ENCODE results near the gene ACSM3. TPM values are rescaled to one million over a fixed set of nuclear protein-coding genes. Genes with fewer than 3 reads are reported as not detected.

Gene ACSM3
- total RNA-seq, 1 experiment from 2014 or later: 2.3 TPM

DNA sequence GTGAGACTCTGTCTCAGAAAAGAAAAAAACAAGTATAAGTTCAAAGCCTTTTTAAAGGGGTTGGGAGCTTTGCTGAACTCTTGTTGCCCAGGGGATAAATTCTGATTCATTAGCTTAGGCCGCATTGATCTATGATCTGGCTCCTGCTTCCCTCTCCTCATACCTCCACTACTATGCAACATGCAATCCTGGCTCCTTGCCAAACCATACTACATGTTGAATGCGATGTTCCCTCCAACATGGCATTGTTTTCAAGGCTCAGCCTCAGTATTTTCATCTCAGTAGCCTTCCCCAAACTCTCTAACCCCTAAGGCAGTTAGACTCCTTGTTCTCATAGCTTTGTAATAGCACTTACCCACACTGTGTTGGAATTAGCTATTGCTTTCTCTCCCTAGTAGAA, 48.7 kb downstream of the ACSM3 start:
- H3K36me3 Mint-ChIP-seq (ENCODE audit: insufficient read depth, unreplicated experiment): no peaks in the 10 kb centered on the region
- H3K9me3 Mint-ChIP-seq (ENCODE audit: unreplicated experiment): no peaks in the 10 kb centered on the region
- H3K27ac Mint-ChIP-seq (ENCODE audit: low read depth, unreplicated experiment): no peak overlapping the region
- DNase-seq (ENCODE audit: unreplicated experiment): no peak
- no peak for TF ChIP-seq CTCF (IDR thresholded peaks at IDR 0.05; ENCODE audit: unreplicated experiment)
- no peak overlapping the region for H3K4me3 Mint-ChIP-seq (ENCODE audit: unreplicated experiment)
- intact Hi-C loops (cut with micrococcal nuclease): no loop called here
- no peaks in the 10 kb centered on the region for H3K27me3 Mint-ChIP-seq (ENCODE audit: insufficient read depth, unreplicated experiment)
- POLR2A ChIA-PET: interaction anchor here (0.5 to 1.7 kb wide), 3 partner anchors 37 to 466 kb away, joined by 3 to 5 read pairs (median 4); no protein-coding TSS in a partner anchor
- no TSS peak for BruUV-seq (replicated peaks)
- CTCF ChIA-PET: interaction anchor here (0.5 to 1.4 kb wide), 6 partner anchors 7 to 500 kb away, joined by 3 to 7 read pairs (median 3); no protein-coding TSS in a partner anchor
- H3K4me1 Mint-ChIP-seq (ENCODE audit: insufficient read depth, unreplicated experiment): peaks cover 6% of the 10 kb centered on the region

- intact Hi-C loops (cut with micrococcal nuclease): no loop called here
- H3K27me3 Mint-ChIP-seq (ENCODE audit: insufficient read depth, unreplicated experiment): no peaks in the 10 kb centered on the region
- no peak for DNase-seq (ENCODE audit: unreplicated experiment)
- H3K4me1 Mint-ChIP-seq (ENCODE audit: insufficient read depth, unreplicated experiment): peaks cover 6% of the 10 kb centered on the region
- H3K36me3 Mint-ChIP-seq (ENCODE audit: insufficient read depth, unreplicated experiment): no peaks in the 10 kb centered on the region
- H3K4me3 Mint-ChIP-seq (ENCODE audit: unreplicated experiment): no peak overlapping the region
- CTCF ChIA-PET: interaction anchor here (0.6 to 2.6 kb wide), 4 partner anchors 9 to 201 kb away, joined by 3 to 12 read pairs (median 4); partner anchors contain the start of genes ERI2 and REXO5
- H3K27ac Mint-ChIP-seq (ENCODE audit: low read depth, unreplicated experiment): no peak overlapping the region
- TF ChIP-seq CTCF (IDR thresholded peaks at IDR 0.05; ENCODE audit: unreplicated experiment): no peak
- no TSS peak for BruUV-seq (replicated peaks)
- POLR2A ChIA-PET: interaction anchor here (0.7 to 1.1 kb wide), 2 partner anchors 16 to 34 kb away, joined by 3 to 4 read pairs; no protein-coding TSS in a partner anchor
- no peaks in the 10 kb centered on the region for H3K9me3 Mint-ChIP-seq (ENCODE audit: unreplicated experiment)
Observed at GRCh38 chr16:20814784-20815183, 51.0 kb downstream of the ACSM3 start.

- H3K4me1 Mint-ChIP-seq (ENCODE audit: insufficient read depth, unreplicated experiment): peaks cover 6% of the 10 kb centered on the region
- no peaks in the 10 kb centered on the region for H3K9me3 Mint-ChIP-seq (ENCODE audit: unreplicated experiment)
- H3K27me3 Mint-ChIP-seq (ENCODE audit: insufficient read depth, unreplicated experiment): no peaks in the 10 kb centered on the region
- ChIA-PET POLR2A (interaction anchor here (0.6 kb wide), 1 partner anchor 13 kb away, joined by 5 read pairs; the partner anchor contains the start of genes ERI2 and REXO5), CTCF (interaction anchor here (0.6 to 1.3 kb wide), 2 partner anchors 32 to 93 kb away, joined by 3 to 4 read pairs; no protein-coding TSS in a partner anchor)
- TF ChIP-seq CTCF (IDR thresholded peaks at IDR 0.05; ENCODE audit: unreplicated experiment): no peak
- intact Hi-C loops (cut with micrococcal nuclease): no loop called here
- H3K36me3 Mint-ChIP-seq (ENCODE audit: insufficient read depth, unreplicated experiment): peaks cover 14% of the 10 kb centered on the region
- no peak for DNase-seq (ENCODE audit: unreplicated experiment)
- no TSS peak for BruUV-seq (replicated peaks)
- H3K4me3 Mint-ChIP-seq (ENCODE audit: unreplicated experiment): no peak overlapping the region
- no peak overlapping the region for H3K27ac Mint-ChIP-seq (ENCODE audit: low read depth, unreplicated experiment)
Observed at GRCh38 chr16:20818929-20819585, 55.2 kb downstream of the ACSM3 start.

- Mint-ChIP-seq H3K4me1 (ENCODE audit: insufficient read depth, unreplicated experiment) (no peaks in the 10 kb centered on the region), H3K9me3 (ENCODE audit: unreplicated experiment) (no peaks in the 10 kb centered on the region), H3K27ac (ENCODE audit: low read depth, unreplicated experiment) (no peak overlapping the region), H3K36me3 (ENCODE audit: insufficient read depth, unreplicated experiment) (peaks cover 21% of the 10 kb centered on the region), H3K27me3 (ENCODE audit: insufficient read depth, unreplicated experiment) (no peaks in the 10 kb centered on the region), H3K4me3 (ENCODE audit: unreplicated experiment) (no peak overlapping the region)
- ChIA-PET CTCF (interaction anchor here (0.5 to 1.3 kb wide), 3 partner anchors 10 to 43 kb away, joined by 3 to 4 read pairs (median 3); partner anchors contain the start of genes ERI2 and REXO5), POLR2A (no interaction called here)
- DNase-seq (ENCODE audit: unreplicated experiment): no peak
- no TSS peak for BruUV-seq (replicated peaks)
- intact Hi-C loops (cut with micrococcal nuclease): no loop called here
- TF ChIP-seq CTCF (IDR thresholded peaks at IDR 0.05; ENCODE audit: unreplicated experiment): no peak
Observed at GRCh38 chr16:20821682-20822081, 57.9 kb downstream of the ACSM3 start.

Data from MCF 10A (cell line).